ENCODE results near the gene TRIM37.

DNA sequence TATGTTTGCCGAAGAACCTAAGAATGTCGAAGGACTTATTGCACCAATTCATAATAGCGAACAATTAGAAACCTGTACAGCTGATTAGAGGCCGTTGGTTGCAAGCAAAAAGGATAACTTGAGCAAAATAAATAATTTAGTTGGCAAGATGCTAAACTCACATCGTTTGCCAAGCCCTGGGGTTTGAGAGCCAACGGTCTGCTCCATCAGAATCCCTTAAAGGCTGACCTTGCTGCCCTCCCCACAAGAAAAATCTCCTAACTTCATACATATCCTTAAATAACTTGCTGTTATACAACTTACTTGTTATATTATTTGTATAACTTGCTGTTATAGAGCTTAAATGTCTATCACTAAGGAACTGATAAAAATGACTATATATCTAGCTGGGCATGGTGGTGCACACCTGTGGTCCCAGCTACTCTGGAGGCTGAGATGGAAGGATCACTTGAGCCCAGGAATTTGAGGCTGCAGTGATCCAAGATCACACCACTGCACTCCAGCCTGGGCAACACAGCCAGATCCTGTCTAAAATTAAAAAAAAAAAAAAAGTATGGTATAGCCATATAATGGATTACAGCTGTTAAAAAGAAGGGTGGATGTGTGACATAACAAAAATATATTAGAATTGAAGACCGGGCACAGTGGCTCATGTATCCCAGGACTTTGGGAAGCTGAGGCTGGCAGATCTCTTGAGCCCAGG is 1.9 kb upstream of the TRIM37 start:
- TF ChIP-seq, protein P1, sequence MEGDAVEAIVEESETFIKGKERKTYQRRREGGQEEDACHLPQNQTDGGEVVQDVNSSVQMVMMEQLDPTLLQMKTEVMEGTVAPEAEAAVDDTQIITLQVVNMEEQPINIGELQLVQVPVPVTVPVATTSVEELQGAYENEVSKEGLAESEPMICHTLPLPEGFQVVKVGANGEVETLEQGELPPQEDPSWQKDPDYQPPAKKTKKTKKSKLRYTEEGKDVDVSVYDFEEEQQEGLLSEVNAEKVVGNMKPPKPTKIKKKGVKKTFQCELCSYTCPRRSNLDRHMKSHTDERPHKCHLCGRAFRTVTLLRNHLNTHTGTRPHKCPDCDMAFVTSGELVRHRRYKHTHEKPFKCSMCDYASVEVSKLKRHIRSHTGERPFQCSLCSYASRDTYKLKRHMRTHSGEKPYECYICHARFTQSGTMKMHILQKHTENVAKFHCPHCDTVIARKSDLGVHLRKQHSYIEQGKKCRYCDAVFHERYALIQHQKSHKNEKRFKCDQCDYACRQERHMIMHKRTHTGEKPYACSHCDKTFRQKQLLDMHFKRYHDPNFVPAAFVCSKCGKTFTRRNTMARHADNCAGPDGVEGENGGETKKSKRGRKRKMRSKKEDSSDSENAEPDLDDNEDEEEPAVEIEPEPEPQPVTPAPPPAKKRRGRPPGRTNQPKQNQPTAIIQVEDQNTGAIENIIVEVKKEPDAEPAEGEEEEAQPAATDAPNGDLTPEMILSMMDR (IDR thresholded peaks at IDR 0.05) = no peak
- no peak for TF ChIP-seq EZH2 (IDR thresholded peaks at IDR 0.05)
- no peak for TF ChIP-seq EZH2phosphoT487 (IDR thresholded peaks at IDR 0.05)
